Peyer's patch (tissue), 4 donors: ENCODE data around the gene PRXL2A.

Experiments used
- CTCF ChIP-seq, 6 experiments: fragments of 450-650 bp in 4 of 6; fragments of 200-600 bp in 2 of 6; sonication (generic) in 1 of 6; IDR thresholded peaks; one replicate each; pipeline ENCODE4 v1.5.1; 2017 to 2019; ENCODE audit warnings: antibody characterized with exemption in 6 of 6, mild to moderate bottlenecking in 3 of 6, moderate library complexity in 1 of 6
- POLR2A ChIP-seq, 2 donors: fragments of 450-650 bp; IDR thresholded peaks; one replicate each; pipeline ENCODE4 v1.5.1; 2017; ENCODE audit warnings: antibody characterized with exemption in 2 of 2, mild to moderate bottlenecking in 2 of 2, moderate library complexity in 2 of 2

- TF ChIP-seq POLR2A (IDR thresholded peaks at IDR 0.05) (no peak), CTCF (IDR thresholded peaks at IDR 0.05) (no peak)
Measured at GRCh38 chr10:80473096-80473657, 64.8 kb downstream of the PRXL2A start.
